Activated naive CD4-positive, alpha-beta T cell treated with anti-CD3 and anti-CD28 coated beads for 36 hours (primary cell): ENCODE measurements around the gene ZEB2. TPM values are rescaled to one million over a fixed set of nuclear protein-coding genes. Genes with fewer than 3 reads are reported as not detected.

Experiments used
- CTCF ChIA-PET: fragments of 350-600 bp; sonication (Branson Sonifier 250); formaldehyde crosslinking; loops from one replicate; lab custom pipeline; 2021; ENCODE audit warnings: antibody characterized with exemption; lab: Charles Lee
- DNase-seq: peaks from one replicate; pipeline ENCODE4 v3.0.0-alpha.2; 2020
- H3K27ac Mint-ChIP-seq: one replicate; pipeline ENCODE4 v1.8.0; 2021; ENCODE audit warnings: mild to moderate bottlenecking, mixed read lengths
- H3K27me3 Mint-ChIP-seq: one replicate; pipeline ENCODE4 v1.8.0; 2021; ENCODE audit warnings: low read depth, mixed read lengths
- H3K36me3 Mint-ChIP-seq: one replicate; pipeline ENCODE4 v1.8.0; 2021; ENCODE audit warnings: low read depth, mixed read lengths
- H3K4me1 Mint-ChIP-seq: one replicate; pipeline ENCODE4 v1.8.0; 2021; ENCODE audit warnings: low read depth, mixed read lengths
- H3K4me3 Mint-ChIP-seq: one replicate; pipeline ENCODE4 v1.8.0; 2021; ENCODE audit warnings: mild to moderate bottlenecking, moderate library complexity, mixed read lengths
- H3K9me3 Mint-ChIP-seq: one replicate; pipeline ENCODE4 v1.8.0; 2021; ENCODE audit warnings: mixed read lengths
- intact Hi-C: fragments of 100-400 bp; cut with micrococcal nuclease; formaldehyde crosslinking; loops from one replicate; pipeline ENCODE4 v1.15.1; 2023
- total RNA-seq, 2 experiments: library from RNA; stranded (reverse); gene quantifications; one replicate each; pipeline ENCODE4 v1.2.3, GENCODE V29; 2021

ZEB2 gene
- total RNA-seq, 2 experiments from 2014 or later: 4.3 to 4.9 TPM

- intact Hi-C loops: loop anchor here (1.0 kb wide), 1 partner anchor 44 kb away; no protein-coding TSS in a partner anchor
- no peak overlapping the region for H3K27ac Mint-ChIP-seq
- no peaks in the 10 kb centered on the region for H3K36me3 Mint-ChIP-seq
- no peak for DNase-seq
- no peak overlapping the region for H3K4me3 Mint-ChIP-seq
- no peaks in the 10 kb centered on the region for H3K9me3 Mint-ChIP-seq
- CTCF ChIA-PET: no interaction called here
- peaks cover 8% of the 10 kb centered on the region for H3K27me3 Mint-ChIP-seq
- peaks cover 9% of the 10 kb centered on the region for H3K4me1 Mint-ChIP-seq
Observed at GRCh38 chr2:144471305-144472045, 48.4 kb downstream of the ZEB2 start.

DNA sequence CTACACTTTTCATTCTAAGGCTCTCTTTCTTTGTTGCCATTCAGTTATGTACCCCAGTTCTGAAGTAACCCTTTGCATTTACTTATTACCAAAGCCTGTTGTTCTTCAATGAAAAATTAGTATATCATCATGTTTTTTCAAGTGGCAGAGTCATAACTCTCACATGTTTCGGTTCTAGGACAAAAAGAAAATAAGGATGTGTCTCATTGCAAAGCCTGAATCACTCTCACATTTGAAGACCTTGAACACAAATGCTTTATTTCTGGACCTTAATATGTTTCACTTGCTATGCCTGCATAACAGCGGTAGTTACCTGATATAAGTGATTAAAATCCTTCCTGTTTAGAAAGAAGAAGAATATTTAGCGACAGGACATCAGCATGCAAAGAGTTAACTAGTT is 49.1 kb downstream of the ZEB2 start:
- DNase-seq: no peak
- Mint-ChIP-seq H3K4me3 (no peak overlapping the region), H3K9me3 (no peaks in the 10 kb centered on the region), H3K27me3 (peaks cover 8% of the 10 kb centered on the region), H3K27ac (no peak overlapping the region), H3K36me3 (no peaks in the 10 kb centered on the region), H3K4me1 (peaks cover 9% of the 10 kb centered on the region)
- CTCF ChIA-PET: no interaction called here
- intact Hi-C loops: loop anchor here (1.0 kb wide), 1 partner anchor 44 kb away; no protein-coding TSS in a partner anchor

DNA sequence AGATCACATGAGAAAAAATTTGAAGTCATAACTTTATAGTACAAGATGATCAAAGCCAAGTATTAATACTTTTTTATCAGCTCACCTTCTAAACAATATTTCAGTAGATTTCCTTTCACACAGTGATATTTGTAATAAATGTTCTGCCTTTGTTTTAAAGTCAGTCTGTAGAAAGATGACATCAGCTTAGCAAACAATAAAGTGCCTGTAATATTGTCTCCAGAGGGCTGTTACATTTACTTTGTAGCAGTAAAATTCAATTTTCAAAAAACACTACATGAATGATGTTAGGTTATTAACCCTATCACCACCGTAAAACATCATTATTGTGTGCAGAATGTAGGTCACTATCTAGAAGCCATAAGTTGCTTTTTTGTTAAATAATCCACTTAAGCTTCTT is 49.6 kb downstream of the ZEB2 start:
- no peaks in the 10 kb centered on the region for H3K36me3 Mint-ChIP-seq
- H3K9me3 Mint-ChIP-seq: no peaks in the 10 kb centered on the region
- peaks cover 8% of the 10 kb centered on the region for H3K27me3 Mint-ChIP-seq
- no peak overlapping the region for H3K27ac Mint-ChIP-seq
- peaks cover 9% of the 10 kb centered on the region for H3K4me1 Mint-ChIP-seq
- intact Hi-C loops: no loop called here
- H3K4me3 Mint-ChIP-seq: no peak overlapping the region
- DNase-seq: no peak
- CTCF ChIA-PET: interaction anchor here (0.8 kb wide), 1 partner anchor 26 kb away, joined by 3 read pairs; no protein-coding TSS in a partner anchor

GRCh38 chr2:144469798-144470197 is 50.1 kb downstream of the ZEB2 start:
- no peak for DNase-seq
- Mint-ChIP-seq H3K36me3 (no peaks in the 10 kb centered on the region), H3K4me1 (peaks cover 9% of the 10 kb centered on the region), H3K27ac (no peak overlapping the region), H3K9me3 (no peaks in the 10 kb centered on the region), H3K27me3 (peaks cover 8% of the 10 kb centered on the region), H3K4me3 (no peak overlapping the region)
- CTCF ChIA-PET: interaction anchor here (0.7 to 0.8 kb wide), 2 partner anchors 26 to 427 kb away, joined by 3 read pairs; no protein-coding TSS in a partner anchor
- intact Hi-C loops: no loop called here

DNA sequence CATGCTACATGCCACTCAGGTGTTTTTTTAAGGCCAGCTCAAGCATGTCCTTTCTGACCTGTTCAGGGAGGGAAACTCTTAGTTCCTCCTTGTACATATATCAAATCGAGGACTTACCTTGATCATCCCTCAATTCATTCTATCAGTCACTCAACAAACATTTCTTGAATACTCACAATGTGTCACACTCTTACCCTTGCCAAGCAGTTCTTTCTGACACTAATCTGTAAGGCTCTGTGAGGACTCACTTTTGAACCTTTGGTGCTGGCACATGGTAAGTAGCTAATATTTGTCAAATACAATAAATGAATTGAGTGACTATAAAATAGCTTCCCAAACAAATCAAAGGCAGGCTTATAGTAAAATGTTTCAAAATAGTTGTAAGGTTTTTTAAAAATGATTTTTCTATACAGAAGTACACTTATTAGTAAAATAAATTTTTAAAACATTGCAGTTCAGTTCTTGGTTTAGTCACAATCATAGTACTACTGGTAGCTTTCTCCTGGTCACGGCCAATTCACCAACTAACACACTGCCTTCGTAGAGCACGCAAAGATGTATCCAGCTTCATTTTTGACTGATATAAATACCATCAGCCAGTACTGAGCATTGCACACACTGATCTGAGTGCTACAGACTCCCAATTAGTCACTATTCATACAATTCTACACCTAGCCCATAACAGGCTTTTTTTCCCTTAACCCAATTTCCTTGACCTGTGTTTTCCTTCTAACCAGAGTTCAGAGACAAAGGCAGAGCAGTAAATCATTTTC is 50.9 kb downstream of the ZEB2 start:
- CTCF ChIA-PET: no interaction called here
- Mint-ChIP-seq H3K9me3 (no peaks in the 10 kb centered on the region), H3K4me1 (peaks cover 9% of the 10 kb centered on the region), H3K36me3 (no peaks in the 10 kb centered on the region), H3K27ac (no peak overlapping the region), H3K4me3 (no peak overlapping the region), H3K27me3 (peaks cover 8% of the 10 kb centered on the region)
- no peak for DNase-seq
- intact Hi-C loops: no loop called here

DNA sequence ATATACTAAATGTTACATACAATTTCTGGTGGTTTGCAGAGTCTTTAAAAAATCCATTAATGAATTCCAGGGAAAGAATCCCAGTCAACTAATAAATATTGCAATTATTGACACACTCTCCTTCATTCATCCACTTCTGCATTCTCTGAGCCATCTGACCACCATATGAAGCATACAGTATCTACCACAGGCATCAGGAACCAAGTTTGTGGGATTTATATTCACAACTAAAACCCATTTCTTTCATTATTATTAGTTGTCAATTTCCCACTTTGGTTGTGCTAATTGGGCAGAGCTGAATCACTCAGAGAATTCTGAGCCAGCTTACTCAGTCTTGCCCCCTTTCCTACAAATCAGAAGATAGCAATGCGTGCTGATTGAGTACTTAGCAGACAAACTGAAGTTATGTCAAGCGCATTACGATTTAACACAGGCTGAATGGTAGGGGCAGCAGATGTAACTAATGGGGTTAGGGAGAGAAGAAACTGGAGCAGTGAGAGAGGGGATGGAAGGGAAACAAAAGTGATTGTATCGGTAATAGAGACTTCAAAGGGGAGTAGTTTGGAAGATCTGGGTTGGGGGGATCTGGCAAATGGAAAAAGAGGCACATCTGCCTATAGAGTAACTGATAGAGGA is 52.3 kb downstream of the ZEB2 start:
- H3K36me3 Mint-ChIP-seq: no peaks in the 10 kb centered on the region
- H3K27me3 Mint-ChIP-seq: peaks cover 8% of the 10 kb centered on the region
- DNase-seq: no peak
- H3K27ac Mint-ChIP-seq: no peak overlapping the region
- CTCF ChIA-PET: no interaction called here
- H3K4me3 Mint-ChIP-seq: no peak overlapping the region
- H3K4me1 Mint-ChIP-seq: peaks cover 9% of the 10 kb centered on the region
- H3K9me3 Mint-ChIP-seq: no peaks in the 10 kb centered on the region
- intact Hi-C loops: no loop called here

- no peaks in the 10 kb centered on the region for H3K36me3 Mint-ChIP-seq
- DNase-seq: no peak
- no peak overlapping the region for H3K4me3 Mint-ChIP-seq
- CTCF ChIA-PET: no interaction called here
- H3K27me3 Mint-ChIP-seq: peaks cover 8% of the 10 kb centered on the region
- H3K27ac Mint-ChIP-seq: no peak overlapping the region
- intact Hi-C loops: no loop called here
- H3K4me1 Mint-ChIP-seq: peaks cover 8% of the 10 kb centered on the region
- no peaks in the 10 kb centered on the region for H3K9me3 Mint-ChIP-seq
Observed at GRCh38 chr2:144466637-144467036, 53.3 kb downstream of the ZEB2 start.

GRCh38 chr2:144465749-144466148 is 54.2 kb downstream of the ZEB2 start:
- Mint-ChIP-seq H3K4me1 (no peaks in the 10 kb centered on the region), H3K27ac (no peak overlapping the region), H3K36me3 (no peaks in the 10 kb centered on the region), H3K4me3 (no peak overlapping the region), H3K9me3 (no peaks in the 10 kb centered on the region), H3K27me3 (peaks cover 8% of the 10 kb centered on the region)
- no peak for DNase-seq
- intact Hi-C loops: no loop called here
- CTCF ChIA-PET: no interaction called here

GRCh38 chr2:144464730-144465129 is 55.2 kb downstream of the ZEB2 start:
- H3K9me3 Mint-ChIP-seq: no peaks in the 10 kb centered on the region
- CTCF ChIA-PET: no interaction called here
- H3K4me1 Mint-ChIP-seq: no peaks in the 10 kb centered on the region
- no peak overlapping the region for H3K27ac Mint-ChIP-seq
- no peak for DNase-seq
- H3K4me3 Mint-ChIP-seq: no peak overlapping the region
- intact Hi-C loops: no loop called here
- H3K27me3 Mint-ChIP-seq: peaks cover 8% of the 10 kb centered on the region
- H3K36me3 Mint-ChIP-seq: no peaks in the 10 kb centered on the region

DNA sequence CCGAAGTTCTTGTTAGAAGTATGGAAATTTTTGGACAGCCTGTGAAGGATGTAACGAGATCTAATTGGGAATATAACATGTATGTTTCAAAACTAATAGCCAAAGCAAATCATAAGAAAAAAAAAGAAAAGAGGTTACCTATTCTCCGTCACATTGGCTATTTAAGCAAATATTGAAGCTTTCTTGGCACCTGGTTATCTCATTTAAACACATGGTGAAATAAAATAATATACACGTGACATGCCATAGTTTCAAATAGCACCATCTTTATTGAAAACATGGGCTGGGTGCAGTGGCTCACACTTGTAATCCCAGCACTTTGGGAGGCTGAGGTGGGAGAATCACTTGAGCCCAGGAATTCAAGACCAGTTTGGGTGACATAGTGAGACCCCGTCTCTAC is 56.7 kb downstream of the ZEB2 start:
- Mint-ChIP-seq H3K4me1 (peaks cover 4% of the 10 kb centered on the region), H3K9me3 (no peaks in the 10 kb centered on the region), H3K27ac (no peak overlapping the region), H3K4me3 (no peak overlapping the region), H3K27me3 (peaks cover 2% of the 10 kb centered on the region), H3K36me3 (no peaks in the 10 kb centered on the region)
- intact Hi-C loops: no loop called here
- DNase-seq: no peak
- CTCF ChIA-PET: interaction anchor here (0.6 kb wide), 1 partner anchor 36 kb away, joined by 3 read pairs; no protein-coding TSS in a partner anchor

- Mint-ChIP-seq H3K4me3 (no peak overlapping the region), H3K9me3 (no peaks in the 10 kb centered on the region), H3K27me3 (peaks cover 2% of the 10 kb centered on the region), H3K4me1 (peaks cover 4% of the 10 kb centered on the region), H3K36me3 (no peaks in the 10 kb centered on the region), H3K27ac (no peak overlapping the region)
- CTCF ChIA-PET: no interaction called here
- no peak for DNase-seq
- intact Hi-C loops: no loop called here
Observed at GRCh38 chr2:144462266-144462665, 57.7 kb downstream of the ZEB2 start.

DNA sequence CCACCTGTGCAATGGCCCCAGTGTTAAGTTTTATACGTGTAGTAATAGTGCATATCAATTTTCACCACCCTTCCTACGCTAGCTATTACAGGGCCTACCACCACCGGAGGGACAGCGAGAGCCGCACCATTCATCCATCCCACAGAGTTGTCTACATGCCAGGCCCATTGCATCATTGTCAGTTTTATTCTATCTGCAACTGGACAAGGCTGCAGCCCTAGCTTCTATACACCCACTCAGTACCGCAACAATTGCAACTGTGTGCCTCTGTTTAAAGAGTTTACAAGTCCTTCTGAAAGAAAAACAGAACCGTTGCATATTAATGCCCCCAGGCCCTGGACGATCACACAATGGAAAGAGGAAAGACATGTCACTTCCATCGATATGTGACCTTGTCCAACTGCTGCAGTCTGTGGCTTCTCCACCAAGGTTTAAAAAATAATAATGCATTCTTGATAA is 58.6 kb downstream of the ZEB2 start:
- Mint-ChIP-seq H3K4me3 (no peak overlapping the region), H3K9me3 (no peaks in the 10 kb centered on the region), H3K27ac (no peak overlapping the region), H3K36me3 (no peaks in the 10 kb centered on the region), H3K27me3 (peaks cover 3% of the 10 kb centered on the region), H3K4me1 (peaks cover 4% of the 10 kb centered on the region)
- CTCF ChIA-PET: no interaction called here
- intact Hi-C loops: no loop called here
- DNase-seq: no peak
